HG03025 (cell line): ENCODE measurements around the gene KCNK15.
"Not testable (repeated sequence)": the region's sequence is repeated elsewhere in the genome, so short reads cannot be mapped to it uniquely, and the experiment has no call there.

ENCODE experiments used
- ATAC-seq: cut with Tn5 transposase; IDR thresholded peaks from one replicate; pipeline ENCODE4 v1.9.1; 2021; ENCODE audit warnings: mild to moderate bottlenecking, moderate library complexity; ENCODE audit not compliant: unreplicated experiment, low FRiP score

KCNK15 gene

DNA sequence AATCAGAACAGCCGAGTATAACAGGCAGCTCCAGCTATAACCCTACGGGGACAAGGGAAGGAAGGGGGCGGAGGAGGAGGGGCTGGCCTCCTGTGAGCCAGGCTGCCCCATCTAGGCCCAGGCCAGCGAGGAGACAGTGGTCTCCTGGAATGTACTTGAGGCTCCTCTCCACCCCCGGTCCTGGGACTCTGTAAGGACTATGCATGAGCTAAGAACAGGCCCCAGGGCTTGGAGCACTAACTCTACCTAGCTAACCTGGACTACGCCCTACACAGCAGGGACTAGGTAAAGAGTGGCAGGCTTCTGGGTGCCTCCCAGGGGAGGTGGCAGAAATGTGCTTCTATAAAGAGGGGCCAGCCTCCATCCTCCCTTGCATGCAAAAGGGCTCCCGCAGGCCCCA is 8.9 kb downstream of the KCNK15 start:
- ATAC-seq: no peak

- ATAC-seq: no peak
These were observed 10.5 kb downstream of the KCNK15 start for GRCh38 chr20:44756011-44756688.

- ATAC-seq: no peak
These were observed 11.3 kb downstream of the KCNK15 start for GRCh38 chr20:44756956-44757355.

GRCh38 chr20:44758247-44759101 is 12.8 kb downstream of the KCNK15 start:
- no peak for ATAC-seq

DNA sequence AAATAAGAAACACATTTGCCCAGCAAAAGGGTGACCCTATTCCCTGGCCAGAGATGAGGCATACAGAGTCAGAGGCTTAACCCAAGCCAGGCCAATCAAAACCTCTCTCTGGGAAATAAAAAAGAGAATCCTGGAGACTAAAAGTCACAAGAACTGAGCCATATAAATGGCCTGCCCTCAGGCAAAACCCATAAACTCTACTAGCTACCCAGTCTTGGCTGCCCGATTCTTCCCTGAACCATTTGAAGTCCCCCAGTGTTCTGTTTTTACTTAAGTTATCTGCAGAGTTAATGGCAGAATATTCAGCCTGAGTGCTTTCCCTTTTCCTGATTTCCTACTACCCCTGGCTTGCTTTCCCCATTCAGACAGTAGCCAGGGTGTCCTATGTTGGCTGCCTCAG is 13.9 kb downstream of the KCNK15 start:
- no peak for ATAC-seq

- no peak for ATAC-seq
These were observed 15.8 kb downstream of the KCNK15 start for GRCh38 chr20:44761423-44761822.

DNA sequence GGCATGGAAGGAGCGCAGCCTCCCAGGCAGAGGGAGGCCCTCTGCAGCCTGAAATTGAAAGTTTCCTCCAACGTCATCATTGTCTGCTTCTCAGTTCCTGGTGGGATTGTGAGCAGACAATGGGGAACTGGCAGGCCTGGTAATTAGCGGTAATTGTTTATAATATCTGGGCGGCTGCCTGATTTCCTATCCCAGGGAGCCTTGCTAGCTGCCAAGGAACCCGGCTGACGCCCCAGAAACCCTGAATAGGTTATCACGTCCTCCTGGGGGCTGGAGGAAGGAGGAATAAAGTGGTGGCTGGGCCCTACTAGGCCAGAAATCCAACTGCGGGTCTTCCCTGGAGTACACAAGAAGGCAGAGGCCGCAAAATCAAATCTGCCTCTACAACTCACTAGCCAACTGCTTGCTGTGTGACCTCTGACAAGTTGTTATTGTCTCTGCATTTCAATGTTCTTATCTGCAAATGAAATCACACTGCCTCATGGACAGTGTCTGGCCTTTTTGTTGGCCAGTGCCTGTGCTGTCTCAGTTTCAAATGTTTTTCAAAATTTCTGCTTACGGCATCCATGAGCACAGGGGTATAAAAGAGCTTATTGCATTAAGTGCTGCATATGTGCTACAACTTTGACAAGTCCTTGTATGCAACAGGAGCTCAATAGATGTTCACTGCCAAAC is 16.9 kb downstream of the KCNK15 start:
- no peak for ATAC-seq

GRCh38 chr20:44763798-44764197 is 18.1 kb downstream of the KCNK15 start:
- ATAC-seq: not testable (repeated sequence)

GRCh38 chr20:44765091-44765490 is 19.4 kb downstream of the KCNK15 start:
- ATAC-seq: no peak

GRCh38 chr20:44765701-44766347 is 20.2 kb downstream of the KCNK15 start:
- no peak for ATAC-seq

- ATAC-seq: no peak
These were observed 22.6 kb downstream of the KCNK15 start for GRCh38 chr20:44768256-44768655.

- no peak for ATAC-seq
These were observed 23.3 kb downstream of the KCNK15 start for GRCh38 chr20:44768854-44769480.

GRCh38 chr20:44769481-44769863 is 23.8 kb downstream of the KCNK15 start:
- ATAC-seq: no peak

GRCh38 chr20:44770484-44771171 is 25.0 kb downstream of the KCNK15 start:
- ATAC-seq: no peak

GRCh38 chr20:44771172-44771535 is 25.5 kb downstream of the KCNK15 start:
- ATAC-seq: no peak

GRCh38 chr20:44772636-44773035 is 27.0 kb downstream of the KCNK15 start:
- no peak for ATAC-seq

GRCh38 chr20:44773070-44773829 is 27.6 kb downstream of the KCNK15 start:
- ATAC-seq: no peak

GRCh38 chr20:44776980-44777379 is 31.3 kb downstream of the KCNK15 start:
- no peak for ATAC-seq

- ATAC-seq: no peak
These were observed 34.6 kb downstream of the KCNK15 start for GRCh38 chr20:44780226-44780625.
